ENCODE measurements around the gene METTL14.
A peak's percentile ranks its signal among the peaks of the same experiment; 100 is the strongest.

DNA sequence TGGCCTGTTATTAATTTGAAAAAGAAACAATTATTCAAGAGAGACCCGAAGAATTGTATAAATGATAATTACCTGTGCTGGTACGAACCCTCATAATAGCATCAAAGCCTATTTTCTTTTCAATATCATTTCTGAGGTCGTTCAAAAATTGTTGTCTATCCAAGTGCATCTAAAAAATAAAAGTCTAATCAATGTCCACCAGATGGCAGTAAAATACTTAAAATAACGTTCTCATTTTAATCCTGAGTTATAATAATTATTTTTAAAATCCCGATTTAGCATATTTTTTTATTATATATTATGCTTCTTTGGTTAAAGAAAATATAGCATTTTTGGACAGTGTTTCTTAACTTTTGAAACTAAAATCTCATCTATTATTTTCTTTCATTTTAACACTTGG lies 55.7 kb downstream of the METTL14 start:
- TF ChIP-seq, protein P1, sequence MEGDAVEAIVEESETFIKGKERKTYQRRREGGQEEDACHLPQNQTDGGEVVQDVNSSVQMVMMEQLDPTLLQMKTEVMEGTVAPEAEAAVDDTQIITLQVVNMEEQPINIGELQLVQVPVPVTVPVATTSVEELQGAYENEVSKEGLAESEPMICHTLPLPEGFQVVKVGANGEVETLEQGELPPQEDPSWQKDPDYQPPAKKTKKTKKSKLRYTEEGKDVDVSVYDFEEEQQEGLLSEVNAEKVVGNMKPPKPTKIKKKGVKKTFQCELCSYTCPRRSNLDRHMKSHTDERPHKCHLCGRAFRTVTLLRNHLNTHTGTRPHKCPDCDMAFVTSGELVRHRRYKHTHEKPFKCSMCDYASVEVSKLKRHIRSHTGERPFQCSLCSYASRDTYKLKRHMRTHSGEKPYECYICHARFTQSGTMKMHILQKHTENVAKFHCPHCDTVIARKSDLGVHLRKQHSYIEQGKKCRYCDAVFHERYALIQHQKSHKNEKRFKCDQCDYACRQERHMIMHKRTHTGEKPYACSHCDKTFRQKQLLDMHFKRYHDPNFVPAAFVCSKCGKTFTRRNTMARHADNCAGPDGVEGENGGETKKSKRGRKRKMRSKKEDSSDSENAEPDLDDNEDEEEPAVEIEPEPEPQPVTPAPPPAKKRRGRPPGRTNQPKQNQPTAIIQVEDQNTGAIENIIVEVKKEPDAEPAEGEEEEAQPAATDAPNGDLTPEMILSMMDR (IDR thresholded peaks at IDR 0.05; ENCODE audit: borderline replicate concordance, extremely low read depth, low read length, poor library complexity, severe bottlenecking) = peak; percentile 48
- TF ChIP-seq EZH2 (IDR thresholded peaks at IDR 0.05; ENCODE audit: borderline replicate concordance, low read depth, low read length, severe bottlenecking) = no peak

All from DND-41 (cell line).